DOHH2 (cell line): ENCODE data around the gene SSBP2.

Experiments used
- EZH2phosphoT487 ChIP-seq: fragments of 200-600 bp; sonication (generic); IDR thresholded peaks from 2 replicates; pipeline ENCODE4 v1.6.1; 2017; ENCODE audit warnings: borderline replicate concordance, mild to moderate bottlenecking, antibody characterized with exemption, low read length, moderate library complexity, mixed read lengths
- TF ChIP-seq, protein P1 (sequence below): fragments of 200-600 bp; sonication (generic); IDR thresholded peaks from one replicate; pipeline ENCODE4 v1.5.1; 2014; ENCODE audit warnings: antibody characterized with exemption, mild to moderate bottlenecking, low read depth, low read length; ENCODE audit not compliant: poor library complexity, severe bottlenecking

DNA sequence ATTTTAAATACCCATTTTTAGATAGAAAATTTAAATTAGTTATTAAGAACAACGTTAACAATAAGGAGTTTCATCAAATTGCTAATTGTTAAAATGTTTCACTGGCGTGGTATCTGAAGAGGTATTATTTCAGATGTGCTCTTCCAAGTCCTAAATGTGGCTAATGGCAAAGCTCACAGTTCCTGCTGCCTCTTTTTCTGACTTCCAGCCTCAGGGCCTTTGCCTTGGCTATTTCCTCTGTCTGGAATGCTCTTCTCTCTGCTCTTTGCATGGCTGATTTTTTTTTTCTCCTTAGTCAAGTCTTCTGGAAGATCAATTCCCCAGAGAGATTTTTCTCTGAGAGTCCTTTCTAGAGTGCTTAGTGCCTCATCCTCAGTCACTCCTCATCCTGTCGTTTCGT lies 9.6 kb upstream of the SSBP2 start:
- TF ChIP-seq, protein P1, sequence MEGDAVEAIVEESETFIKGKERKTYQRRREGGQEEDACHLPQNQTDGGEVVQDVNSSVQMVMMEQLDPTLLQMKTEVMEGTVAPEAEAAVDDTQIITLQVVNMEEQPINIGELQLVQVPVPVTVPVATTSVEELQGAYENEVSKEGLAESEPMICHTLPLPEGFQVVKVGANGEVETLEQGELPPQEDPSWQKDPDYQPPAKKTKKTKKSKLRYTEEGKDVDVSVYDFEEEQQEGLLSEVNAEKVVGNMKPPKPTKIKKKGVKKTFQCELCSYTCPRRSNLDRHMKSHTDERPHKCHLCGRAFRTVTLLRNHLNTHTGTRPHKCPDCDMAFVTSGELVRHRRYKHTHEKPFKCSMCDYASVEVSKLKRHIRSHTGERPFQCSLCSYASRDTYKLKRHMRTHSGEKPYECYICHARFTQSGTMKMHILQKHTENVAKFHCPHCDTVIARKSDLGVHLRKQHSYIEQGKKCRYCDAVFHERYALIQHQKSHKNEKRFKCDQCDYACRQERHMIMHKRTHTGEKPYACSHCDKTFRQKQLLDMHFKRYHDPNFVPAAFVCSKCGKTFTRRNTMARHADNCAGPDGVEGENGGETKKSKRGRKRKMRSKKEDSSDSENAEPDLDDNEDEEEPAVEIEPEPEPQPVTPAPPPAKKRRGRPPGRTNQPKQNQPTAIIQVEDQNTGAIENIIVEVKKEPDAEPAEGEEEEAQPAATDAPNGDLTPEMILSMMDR = no peak
- TF ChIP-seq EZH2phosphoT487 = no peak
